Measurements from ENCODE around the gene EFNB1.

DNA sequence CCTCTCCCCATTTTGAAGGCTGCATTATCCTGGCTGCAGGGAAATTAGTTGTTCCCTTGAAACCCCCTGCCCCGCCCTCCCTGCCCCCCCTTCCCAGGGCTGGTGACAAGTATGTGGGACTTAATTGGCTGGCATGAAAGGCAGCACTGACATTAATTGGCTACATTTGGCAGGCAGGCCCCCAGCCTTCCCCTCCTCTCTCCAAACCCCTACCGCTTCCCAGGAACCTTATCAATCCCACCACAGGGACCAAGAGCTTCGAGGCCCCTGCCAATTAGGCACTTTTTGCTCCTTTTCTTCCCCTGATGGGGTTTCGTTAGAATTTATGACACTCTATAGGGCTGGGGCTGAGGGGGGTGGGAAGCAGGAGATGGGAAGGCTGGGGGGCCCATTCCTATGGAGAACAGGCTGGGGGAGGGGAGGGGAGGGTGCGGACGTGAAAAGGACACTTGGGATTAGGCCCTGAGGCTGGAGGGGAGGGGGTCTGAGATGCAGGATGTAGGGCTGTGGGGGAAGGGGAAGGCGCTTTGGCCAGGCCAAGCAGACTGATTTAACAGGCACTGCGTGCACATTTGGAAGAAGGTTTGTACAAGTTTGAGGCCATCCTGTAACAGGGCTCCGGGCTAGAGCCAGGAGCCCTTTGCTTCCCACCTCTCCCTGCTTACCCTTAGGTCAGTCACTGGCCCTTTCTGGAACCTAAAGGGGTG, 52.2 kb downstream of the EFNB1 start:
- TF ChIP-seq, protein P1, sequence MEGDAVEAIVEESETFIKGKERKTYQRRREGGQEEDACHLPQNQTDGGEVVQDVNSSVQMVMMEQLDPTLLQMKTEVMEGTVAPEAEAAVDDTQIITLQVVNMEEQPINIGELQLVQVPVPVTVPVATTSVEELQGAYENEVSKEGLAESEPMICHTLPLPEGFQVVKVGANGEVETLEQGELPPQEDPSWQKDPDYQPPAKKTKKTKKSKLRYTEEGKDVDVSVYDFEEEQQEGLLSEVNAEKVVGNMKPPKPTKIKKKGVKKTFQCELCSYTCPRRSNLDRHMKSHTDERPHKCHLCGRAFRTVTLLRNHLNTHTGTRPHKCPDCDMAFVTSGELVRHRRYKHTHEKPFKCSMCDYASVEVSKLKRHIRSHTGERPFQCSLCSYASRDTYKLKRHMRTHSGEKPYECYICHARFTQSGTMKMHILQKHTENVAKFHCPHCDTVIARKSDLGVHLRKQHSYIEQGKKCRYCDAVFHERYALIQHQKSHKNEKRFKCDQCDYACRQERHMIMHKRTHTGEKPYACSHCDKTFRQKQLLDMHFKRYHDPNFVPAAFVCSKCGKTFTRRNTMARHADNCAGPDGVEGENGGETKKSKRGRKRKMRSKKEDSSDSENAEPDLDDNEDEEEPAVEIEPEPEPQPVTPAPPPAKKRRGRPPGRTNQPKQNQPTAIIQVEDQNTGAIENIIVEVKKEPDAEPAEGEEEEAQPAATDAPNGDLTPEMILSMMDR (IDR thresholded peaks at IDR 0.05), result no peak
- no peak for TF ChIP-seq POLR2AphosphoS5 (IDR thresholded peaks at IDR 0.05; ENCODE audit: insufficient read depth in 1 of 2, low read depth in 1 of 2)
- TF ChIP-seq POLR2A (IDR thresholded peaks at IDR 0.05), result no peak
